Activated CD8-positive, alpha-beta memory T cell treated with anti-CD3 and anti-CD28 coated beads, Interleukin-2, amount 50 U/mL, for 1 hour (primary cell): ENCODE data around the gene OTOP3.

Experiments
- DNase-seq: peaks from one replicate; pipeline ENCODE4 v3.0.0-alpha.2; 2020; ENCODE audit errors: extremely low read depth

The OTOP3 gene

GRCh38 chr17:74941128-74941725, 5.5 kb downstream of the OTOP3 start:
- DNase-seq = no peak

GRCh38 chr17:74943808-74944522, 8.3 kb downstream of the OTOP3 start:
- DNase-seq = no peak

- DNase-seq = no peak
These were observed 9.8 kb downstream of the OTOP3 start for GRCh38 chr17:74945543-74945942.

- DNase-seq = no peak
These were observed 10.9 kb downstream of the OTOP3 start for GRCh38 chr17:74946641-74947040.

- DNase-seq = no peak
These were observed 11.5 kb downstream of the OTOP3 start for GRCh38 chr17:74947041-74947754.

- no peak for DNase-seq
These were observed 13.9 kb downstream of the OTOP3 start for GRCh38 chr17:74949455-74950115.

GRCh38 chr17:74950207-74950606, 14.5 kb downstream of the OTOP3 start:
- DNase-seq = no peak

GRCh38 chr17:74951065-74951464, 15.4 kb downstream of the OTOP3 start:
- DNase-seq = no peak

- no peak for DNase-seq
These were observed 16.2 kb downstream of the OTOP3 start for GRCh38 chr17:74951680-74952421.

- DNase-seq = no peak
These were observed 16.9 kb downstream of the OTOP3 start for GRCh38 chr17:74952431-74953133.

GRCh38 chr17:74953134-74953687, 17.5 kb downstream of the OTOP3 start:
- DNase-seq = no peak

- DNase-seq = no peak
These were observed 18.4 kb downstream of the OTOP3 start for GRCh38 chr17:74954115-74954514.

GRCh38 chr17:74954665-74955421, 19.1 kb downstream of the OTOP3 start:
- DNase-seq = no peak

GRCh38 chr17:74956093-74956492, 20.4 kb downstream of the OTOP3 start:
- DNase-seq = no peak

- DNase-seq = no peak
These were observed 22.4 kb downstream of the OTOP3 start for GRCh38 chr17:74957935-74958740.

- DNase-seq = no peak
These were observed 24.3 kb downstream of the OTOP3 start for GRCh38 chr17:74959826-74960515.

GRCh38 chr17:74960570-74961342, 25.1 kb downstream of the OTOP3 start:
- DNase-seq = no peak
